Heart left ventricle (tissue), 13 donors: Measurements from ENCODE around the gene CTPS2.

ENCODE experiments used
- POLR2A ChIP-seq, 2 donors: fragments of 450-650 bp; IDR thresholded peaks; one replicate each; pipeline ENCODE4 v1.6.1; 2017; ENCODE audit warnings: antibody characterized with exemption in 2 of 2, mild to moderate bottlenecking in 2 of 2, moderate library complexity in 2 of 2
- TF ChIP-seq, protein P1 (sequence below), 12 donors: fragments of 200-600 bp; sonication (generic) in 4 of 12; IDR thresholded peaks; one replicate each; pipeline versions ENCODE4 v1.5.0 to v1.8.0; 2018 to 2022; ENCODE audit warnings: antibody characterized with exemption in 12 of 12, mild to moderate bottlenecking in 5 of 12
- donor health status: ischemic (EF 13 %, LVEDD 7.1; RV severe dilation, severe dysfunction).
- donor health status: DM: no; HTN: yes; CAD: no.
- donor health status: DM: no; HTN: no; CAD: no.
- donor health status: ischemic (EF 25% LVEDD 6.9; RV normal size, moderate dysfunction).
- donor health status: ischemic (EF 25% LVEDD 5.7; RV mildly dilated, moderate dysfunction).
- donor health status: ischemic (EF 35%, LVEDD 5.7; RV mildly dilated, moderate dysfunction).
- donor health status: nonischemic (EF 11% LVEDD 7.7; RV severe dilation, severe dysfunction).
- donor health status: DM: yes; HTN: yes; CAD: no.
- donor health status: PGD.
- donor health status: ischemic (EF 29% LVEDD 5.4; RV normal size, mild dysfunction).
- donor health status: nonischemic (EF 23%, LVEDD 6.1; RV moderate dilation, normal function).

DNA sequence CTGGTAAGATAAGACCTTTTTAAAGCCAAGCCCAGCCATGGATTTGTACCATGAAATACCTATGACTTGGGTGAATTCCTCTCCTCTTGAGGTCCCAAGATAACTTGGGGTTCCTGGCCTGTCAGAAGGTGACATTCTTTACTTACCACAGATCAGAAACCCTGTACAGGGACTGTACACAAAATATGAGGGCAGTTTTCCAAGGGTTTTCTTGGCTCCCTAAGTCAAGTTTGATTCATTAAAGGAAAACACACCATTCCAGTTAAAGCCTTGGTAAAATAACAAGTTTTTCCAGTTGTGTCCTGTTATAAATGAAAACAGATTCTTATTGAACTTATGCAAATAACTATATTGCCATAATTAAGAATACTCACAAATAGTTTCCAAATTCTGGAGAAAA, 15.2 kb upstream of the CTPS2 start:
- TF ChIP-seq, protein P1, sequence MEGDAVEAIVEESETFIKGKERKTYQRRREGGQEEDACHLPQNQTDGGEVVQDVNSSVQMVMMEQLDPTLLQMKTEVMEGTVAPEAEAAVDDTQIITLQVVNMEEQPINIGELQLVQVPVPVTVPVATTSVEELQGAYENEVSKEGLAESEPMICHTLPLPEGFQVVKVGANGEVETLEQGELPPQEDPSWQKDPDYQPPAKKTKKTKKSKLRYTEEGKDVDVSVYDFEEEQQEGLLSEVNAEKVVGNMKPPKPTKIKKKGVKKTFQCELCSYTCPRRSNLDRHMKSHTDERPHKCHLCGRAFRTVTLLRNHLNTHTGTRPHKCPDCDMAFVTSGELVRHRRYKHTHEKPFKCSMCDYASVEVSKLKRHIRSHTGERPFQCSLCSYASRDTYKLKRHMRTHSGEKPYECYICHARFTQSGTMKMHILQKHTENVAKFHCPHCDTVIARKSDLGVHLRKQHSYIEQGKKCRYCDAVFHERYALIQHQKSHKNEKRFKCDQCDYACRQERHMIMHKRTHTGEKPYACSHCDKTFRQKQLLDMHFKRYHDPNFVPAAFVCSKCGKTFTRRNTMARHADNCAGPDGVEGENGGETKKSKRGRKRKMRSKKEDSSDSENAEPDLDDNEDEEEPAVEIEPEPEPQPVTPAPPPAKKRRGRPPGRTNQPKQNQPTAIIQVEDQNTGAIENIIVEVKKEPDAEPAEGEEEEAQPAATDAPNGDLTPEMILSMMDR (IDR thresholded peaks at IDR 0.05) = no peak
- no peak for TF ChIP-seq POLR2A (IDR thresholded peaks at IDR 0.05)
